SK-N-SH (cell line): ENCODE data around the gene TMEM115. TPM values are rescaled to one million over a fixed set of nuclear protein-coding genes. Genes with fewer than 3 reads are reported as not detected.

Source experiments
- CTCF ChIA-PET: fragments of 300-600, 350-600 bp; formaldehyde crosslinking; extraction: SDS; loops from one replicate; lab custom pipeline; 2021; lab: Yijun Ruan, JAX
- POLR2A ChIA-PET: fragments of 350-600 bp; sonication (Branson Sonifier 250); formaldehyde crosslinking; extraction: SDS; loops from one replicate; lab custom pipeline; 2020; ENCODE audit warnings: antibody characterized with exemption, inconsistent platforms; lab: Yijun Ruan, JAX
- DNase-seq: peaks from one replicate; pipeline ENCODE4 v3.0.0; 2012
- H2AFZ ChIP-seq: fragments of 200-600 bp; sonication (generic); 2 replicates; pipeline ENCODE4 v1.8.1; 2016; ENCODE audit warnings: antibody characterized with exemption, mild to moderate bottlenecking, low read depth
- H3F3A ChIP-seq: fragments of 200-600 bp; sonication (generic); replicated peaks from 2 replicates; pipeline ENCODE3; 2016; ENCODE audit warnings: antibody characterized with exemption, mild to moderate bottlenecking; ENCODE audit not compliant: insufficient read depth
- H3K27ac ChIP-seq, 2 experiments: fragments of 200-500 bp in 1 of 2; fragments of 200-600 bp in 1 of 2; sonication (Bioruptor generic) in 1 of 2; sonication (generic), shearing (Covaris generic) in 1 of 2; 2 replicates each; pipeline versions ENCODE4 v1.5.1 to v1.6.1; 2014 to 2016; ENCODE audit warnings: low read depth in 2 of 2, inconsistent platforms in 1 of 2, low read length in 1 of 2, mild to moderate bottlenecking in 1 of 2, mixed read lengths in 1 of 2
- H3K27me3 ChIP-seq: fragments of 200-600 bp; sonication (generic), shearing (Covaris generic); 2 replicates; pipeline ENCODE4 v1.6.1; 2016; ENCODE audit warnings: mixed run types; ENCODE audit not compliant: insufficient read depth
- H3K36me3 ChIP-seq, 2 experiments: fragments of 200-500 bp in 1 of 2; fragments of 200-600 bp in 1 of 2; sonication (Bioruptor generic) in 1 of 2; sonication (generic) in 1 of 2; replicated peaks in 1 of 2; 2 replicates each; pipeline versions ENCODE3 to v1.5.1; 2014 to 2016; ENCODE audit warnings: low read length in 1 of 2, mild to moderate bottlenecking in 1 of 2; ENCODE audit not compliant: insufficient read depth in 2 of 2, control insufficient read depth in 1 of 2
- H3K4me1 ChIP-seq, 2 experiments: fragments of 200-500 bp in 1 of 2; fragments of 200-600 bp in 1 of 2; sonication (Bioruptor generic) in 1 of 2; sonication (generic), shearing (Covaris generic) in 1 of 2; 2 replicates each; pipeline versions ENCODE4 v1.5.1 to v1.6.1; 2014 to 2016; ENCODE audit warnings: low read depth in 1 of 2, low read length in 1 of 2, mixed run types in 1 of 2; ENCODE audit not compliant: insufficient read depth in 2 of 2, control insufficient read depth in 1 of 2
- H3K4me2 ChIP-seq: fragments of 200-600 bp; sonication (generic), shearing (Covaris generic); 2 replicates; pipeline ENCODE4 v1.6.1; 2017; ENCODE audit warnings: mixed run types
- H3K4me3 ChIP-seq, 2 experiments: fragments of 200-500 bp in 1 of 2; fragments of 200-600 bp in 1 of 2; sonication (Bioruptor generic) in 1 of 2; sonication (generic), shearing (Covaris generic) in 1 of 2; 2 replicates each; pipeline versions ENCODE4 v1.5.1 to v1.8.1; 2014 to 2016; ENCODE audit warnings: low read depth in 2 of 2, inconsistent platforms in 1 of 2, low read length in 1 of 2, mild to moderate bottlenecking in 1 of 2, mixed read lengths in 1 of 2, moderate library complexity in 1 of 2
- H3K79me2 ChIP-seq: fragments of 200-600 bp; sonication (generic); 2 replicates; pipeline ENCODE4 v1.8.1; 2017; ENCODE audit warnings: mild to moderate bottlenecking; ENCODE audit not compliant: insufficient read depth
- H3K9ac ChIP-seq: fragments of 200-600 bp; sonication (generic); 2 replicates; pipeline ENCODE4 v1.6.1; 2017; ENCODE audit warnings: mixed run types
- H3K9me2 ChIP-seq: fragments of 200-600 bp; sonication (generic); 2 replicates; pipeline ENCODE4 v1.6.1; 2017; ENCODE audit warnings: mixed run types
- H3K9me3 ChIP-seq: fragments of 200-600 bp; sonication (generic); 2 replicates; pipeline ENCODE4 v1.6.1; 2017; ENCODE audit warnings: mixed run types, mild to moderate bottlenecking, moderate library complexity
- H4K20me1 ChIP-seq: fragments of 200-600 bp; sonication (generic); 2 replicates; pipeline ENCODE4 v1.6.1; 2017; ENCODE audit warnings: mild to moderate bottlenecking, mixed run types; ENCODE audit not compliant: insufficient read depth
- CHD2 ChIP-seq: fragments of 150-350 bp; IDR thresholded peaks from 2 replicates; pipeline ENCODE4 v1.6.1; 2018; ENCODE audit warnings: low read length; ENCODE audit not compliant: partially characterized antibody
- CTCF ChIP-seq: fragments of 200-600 bp; sonication (generic); IDR thresholded peaks from 2 replicates; pipeline ENCODE4 v1.6.1; 2017; ENCODE audit warnings: antibody characterized with exemption, mild to moderate bottlenecking, moderate library complexity
- EP300 ChIP-seq, 2 experiments: IDR thresholded peaks; 2 replicates each; pipeline versions ENCODE4 v1.4.0 to v1.6.1; 2012; ENCODE audit warnings: borderline replicate concordance in 1 of 2, low read depth in 1 of 2, low read length in 1 of 2
- FOSL2 ChIP-seq: IDR thresholded peaks from 2 replicates; pipeline ENCODE4 v1.4.0; 2012; ENCODE audit warnings: low read depth, mild to moderate bottlenecking, moderate library complexity, borderline replicate concordance
- FOXM1 ChIP-seq: IDR thresholded peaks from 2 replicates; pipeline ENCODE4 v1.4.0; 2012; ENCODE audit warnings: low read depth, mild to moderate bottlenecking
- GABPA ChIP-seq: IDR thresholded peaks from 2 replicates; pipeline ENCODE4 v1.4.0; 2012; ENCODE audit warnings: low read depth, mild to moderate bottlenecking
- MAX ChIP-seq: IDR thresholded peaks from 2 replicates; pipeline ENCODE4 v1.4.0; 2012; ENCODE audit warnings: low read depth
- MXI1 ChIP-seq: IDR thresholded peaks from 2 replicates; pipeline ENCODE4 v1.6.1; 2012; ENCODE audit warnings: mild to moderate bottlenecking, low read depth, low read length, improper control_type of control experiment
- NFIC ChIP-seq: IDR thresholded peaks from 2 replicates; pipeline ENCODE4 v1.4.0; 2012; ENCODE audit warnings: borderline replicate concordance
- PBX3 ChIP-seq: IDR thresholded peaks from 2 replicates; pipeline ENCODE4; 2012
- POLR2AphosphoS5 ChIP-seq: IDR thresholded peaks from 2 replicates; pipeline ENCODE4 v1.6.1; 2012; ENCODE audit warnings: low read depth, low read length
- RAD21 ChIP-seq: IDR thresholded peaks from 2 replicates; pipeline ENCODE4 v1.6.1; 2012; ENCODE audit warnings: mild to moderate bottlenecking, low read length
- RCOR1 ChIP-seq: fragments of 150-350 bp; IDR thresholded peaks from 2 replicates; pipeline ENCODE4 v1.6.1; 2017; ENCODE audit warnings: antibody characterized with exemption, low read length
- RFX5 ChIP-seq: IDR thresholded peaks from 2 replicates; pipeline ENCODE4 v1.6.1; 2012; ENCODE audit warnings: mild to moderate bottlenecking, improper control_type of control experiment, low read length
- SIN3A ChIP-seq: IDR thresholded peaks from 2 replicates; pipeline ENCODE4 v1.6.1; 2012; ENCODE audit warnings: low read depth, mild to moderate bottlenecking, low read length, moderate library complexity, borderline replicate concordance
- TAF1 ChIP-seq: IDR thresholded peaks from 2 replicates; pipeline ENCODE4 v1.6.1; 2012; ENCODE audit warnings: low read depth, mild to moderate bottlenecking, low read length, moderate library complexity, borderline replicate concordance
- USF1 ChIP-seq: IDR thresholded peaks from 2 replicates; pipeline ENCODE4 v1.4.0; 2012; ENCODE audit warnings: low read depth, borderline replicate concordance
- USF2 ChIP-seq: fragments of 150-350 bp; IDR thresholded peaks from 2 replicates; pipeline ENCODE4 v1.6.1; 2017; ENCODE audit warnings: antibody characterized with exemption, low read length, low read depth, borderline replicate concordance
- WGBS: methylation state at CpG from one replicate; pipeline ENCODE4 v1.1.6; 2017; ENCODE audit warnings: low lambda C conversion rate; 5-methylcytosine and 5-hydroxymethylcytosine counted together
- polyA plus RNA-seq, 3 experiments: library from polyadenylated mRNA; depleted of rRNA; stranded (reverse); fragments of >200 nt; gene quantifications; 2 replicates each; pipeline ENCODE4 v1.2.3, GENCODE V29; 2012

Gene TMEM115
- polyA plus RNA-seq, 1 of the 3 experiments (the other 2 are of a cell fraction), result 47.8 TPM

GRCh38 chr3:50321336-50322114 lies 37.8 kb downstream of the TMEM115 start (continued):
- TF ChIP-seq CTCF, result peak; percentile 61
- peak; percentile 84 for TF ChIP-seq MAX
- TF ChIP-seq GABPA, result no peak
- TF ChIP-seq FOXM1, result 0 out of 2 replicates have a peak, but pooled peaks have one; percentile 58
- TF ChIP-seq, all 33 proteins: peak for 5

GRCh38 chr3:50320853-50321335 lies 38.4 kb downstream of the TMEM115 start:
- Histone ChIP-seq H3F3A (peaks cover 10% of the 10 kb centered on the region), H3K79me2 (peaks cover 41% of the 10 kb centered on the region), H3K4me2 (peak overlapping the region; percentile 80), H3K9me3 (no peaks in the 10 kb centered on the region), H3K4me3 (peak overlapping the region; percentile 92 to 94), H3K9me2 (no peaks in the 10 kb centered on the region), H2AFZ (peak overlapping the region; percentile 94), H3K36me3 (peaks cover 15 to 45% of the 10 kb centered on the region in 2 experiments), H3K27ac (peak overlapping the region; percentile 92 to 94), H3K9ac (peak overlapping the region; percentile 93), H3K4me1 (peaks cover 0 to 40% of the 10 kb centered on the region in 2 experiments; a peak in 2 of 4 replicates), H4K20me1 (no peaks in the 10 kb centered on the region), H3K27me3 (no peaks in the 10 kb centered on the region)
- ChIA-PET CTCF (interaction anchor here (0.5 to 6.0 kb wide), 14 partner anchors 14 to 222 kb away, joined by 3 to 60 read pairs (median 4); partner anchors contain the start of genes HYAL1, HYAL3, IFRD2 and NAA80), POLR2A (interaction anchor here (0.6 to 1.8 kb wide), 6 partner anchors 14 to 29 kb away, joined by 3 to 5 read pairs (median 3); partner anchors contain the start of genes HYAL3, IFRD2 and NAA80)
- WGBS, result 0% methylated on average over 14 of the region's 45 CpGs
- peak; percentile 95 for DNase-seq
- TF ChIP-seq MXI1 (peak; percentile 85), MAX (peak; percentile 58), EP300 (IDR thresholded peaks at IDR 0.05; ENCODE audit: borderline replicate concordance in 1 of 2, low read depth in 1 of 2, low read length in 1 of 2) (no peak), USF1 (peak; percentile 64; the same call in 1 of the 2 replicates), FOSL2 (no peak), RAD21 (no peak), CHD2 (peak; percentile 31), CTCF (no peak), TAF1 (0 out of 2 replicates have a peak, but pooled peaks have one; percentile 22), NFIC (no peak), SIN3A (peak; percentile 61; the same call in 1 of the 2 replicates), PBX3 (no peak), USF2 (no peak), RFX5 (no peak), RCOR1 (no peak), POLR2AphosphoS5 (no peak)
